Stimulated activated CD8-positive, alpha-beta memory T cell treated with anti-CD3 and anti-CD28 coated beads, Interleukin-7, amount 100 ng/mL, for 1 hour (primary cell): Measurements from ENCODE around the gene STARD7.
"Not testable (repeated sequence)": the region's sequence is repeated elsewhere in the genome, so short reads cannot be mapped to it uniquely, and the experiment has no call there.

Source experiments
- DNase-seq, 2 donors: peaks; one replicate each; pipeline ENCODE4 v3.0.0-alpha.2; 2020; ENCODE audit warnings: low read depth in 2 of 2

STARD7 gene

DNA sequence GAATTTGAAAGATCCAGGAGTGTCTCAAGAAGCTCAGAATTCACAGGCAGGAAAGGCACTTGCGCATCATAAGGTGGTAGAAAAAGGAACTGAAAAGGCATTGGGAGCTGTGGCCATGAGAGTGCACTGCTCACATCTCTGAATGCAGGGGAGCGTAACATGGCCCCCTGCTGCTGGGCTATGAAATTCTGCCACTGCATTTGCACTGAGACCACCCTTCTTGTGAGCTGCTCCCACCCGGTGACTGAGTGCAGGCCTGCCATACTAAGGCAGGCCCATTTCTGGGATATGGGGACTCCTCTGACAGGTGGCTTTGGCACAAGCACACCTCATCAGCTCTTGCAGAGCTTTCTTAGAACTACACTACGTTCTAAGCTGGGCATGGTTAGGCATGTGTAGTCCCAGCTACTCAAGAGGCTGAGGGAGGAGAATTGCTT is 25.3 kb upstream of the STARD7 start:
- no peak for DNase-seq

DNA sequence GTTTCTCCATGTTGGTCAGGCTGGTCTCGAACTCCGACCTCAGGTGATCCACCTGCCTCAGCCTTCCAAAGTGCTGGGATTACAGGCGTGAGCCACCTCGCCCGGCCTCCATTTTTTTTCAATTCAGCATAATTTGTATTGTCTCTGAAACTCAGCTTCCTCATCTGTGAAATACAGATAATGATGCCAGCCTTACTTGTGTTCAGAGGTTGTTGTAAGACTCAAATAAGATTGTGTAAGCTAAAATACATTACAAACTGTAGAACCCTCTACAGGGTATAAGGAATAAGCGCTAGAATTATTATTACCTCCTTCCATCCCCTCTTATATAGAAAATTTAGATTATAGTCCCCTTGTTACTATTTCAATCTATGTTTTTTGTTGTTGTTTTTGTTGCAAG is 24.8 kb upstream of the STARD7 start:
- no peak for DNase-seq

DNA sequence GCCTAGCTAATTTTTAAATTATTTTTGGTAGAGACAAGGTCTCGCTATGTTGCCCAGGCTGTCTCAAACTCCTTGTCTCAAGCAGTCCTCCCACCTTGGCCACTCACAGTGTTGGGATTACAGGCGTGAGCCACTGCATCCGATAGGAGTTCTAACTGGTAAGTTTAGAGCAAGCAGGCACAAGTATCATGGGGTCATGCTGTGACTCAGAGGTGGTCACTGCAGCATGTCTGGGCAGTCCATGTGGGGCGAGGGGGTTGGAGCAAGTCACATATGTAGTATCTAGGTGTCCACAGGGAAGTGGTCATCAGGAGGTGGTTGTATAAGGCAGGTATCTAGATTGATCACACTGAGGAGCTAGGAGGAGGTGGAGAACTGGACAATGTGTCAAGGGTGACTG is 22.7 kb upstream of the STARD7 start:
- no peak for DNase-seq

DNA sequence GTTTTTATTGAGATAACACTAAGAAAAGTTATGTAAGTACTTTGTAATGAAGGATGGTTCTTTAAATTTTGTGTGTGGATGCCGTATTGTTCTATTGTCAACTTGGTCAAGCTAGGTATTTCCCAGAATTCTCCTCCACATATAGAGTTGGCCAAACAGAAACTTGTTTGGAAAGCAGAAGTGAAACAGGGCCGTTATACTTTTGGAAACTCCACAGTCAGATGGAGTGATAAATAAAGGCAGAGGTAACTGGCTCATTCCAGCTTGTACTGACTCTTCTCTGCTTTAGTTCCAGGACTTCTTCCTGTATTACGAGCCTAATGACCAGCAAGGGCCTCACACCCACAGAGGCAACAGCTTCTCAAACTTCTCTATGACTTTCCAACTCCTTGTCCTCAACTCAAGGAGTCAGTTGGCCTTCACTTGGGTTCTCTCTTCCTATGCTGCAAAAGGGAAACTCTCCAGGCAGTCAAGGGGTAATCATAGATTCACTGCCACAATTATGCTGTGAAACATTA is 16.4 kb upstream of the STARD7 start:
- DNase-seq, result no peak

DNA sequence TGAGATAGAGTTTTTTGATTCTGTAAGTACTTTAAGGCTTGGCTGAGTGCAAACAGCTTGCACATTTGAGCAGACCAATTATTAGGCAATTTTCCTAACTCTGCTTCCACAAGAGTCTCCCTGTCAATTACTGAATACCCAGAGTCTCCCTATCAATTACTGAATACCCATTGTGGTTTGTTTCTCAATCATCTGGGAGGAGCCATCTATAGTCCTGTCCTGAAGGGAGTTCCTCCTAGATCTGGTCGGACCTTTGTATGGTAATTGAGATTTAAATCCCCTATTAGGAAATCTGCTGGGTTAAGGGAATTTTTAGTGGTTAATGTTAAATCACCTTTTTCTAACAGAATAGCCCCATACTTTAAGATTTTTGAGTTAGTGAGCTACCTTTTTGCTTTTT is 12.5 kb upstream of the STARD7 start:
- DNase-seq, result not testable (repeated sequence)

DNA sequence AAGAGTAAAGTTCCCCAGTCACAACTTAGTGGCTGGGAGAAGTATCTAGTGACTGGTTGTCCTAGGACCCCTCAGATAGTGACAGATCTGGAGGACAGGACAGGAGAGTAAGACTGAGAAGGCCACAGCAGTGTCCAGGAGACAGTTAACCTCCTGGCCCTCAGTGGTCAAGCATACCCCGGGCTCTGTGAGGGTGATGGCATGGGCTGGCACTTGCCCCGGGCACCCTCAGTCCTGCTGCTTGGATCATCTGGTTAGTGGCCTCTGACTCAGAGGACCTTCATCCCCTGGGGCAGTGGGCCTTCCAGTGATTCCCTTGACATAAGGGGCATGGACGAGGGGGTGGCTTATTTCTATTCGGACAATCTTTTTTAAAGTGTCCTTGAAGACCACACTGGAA is 11.3 kb upstream of the STARD7 start:
- DNase-seq, result not testable (repeated sequence)

DNA sequence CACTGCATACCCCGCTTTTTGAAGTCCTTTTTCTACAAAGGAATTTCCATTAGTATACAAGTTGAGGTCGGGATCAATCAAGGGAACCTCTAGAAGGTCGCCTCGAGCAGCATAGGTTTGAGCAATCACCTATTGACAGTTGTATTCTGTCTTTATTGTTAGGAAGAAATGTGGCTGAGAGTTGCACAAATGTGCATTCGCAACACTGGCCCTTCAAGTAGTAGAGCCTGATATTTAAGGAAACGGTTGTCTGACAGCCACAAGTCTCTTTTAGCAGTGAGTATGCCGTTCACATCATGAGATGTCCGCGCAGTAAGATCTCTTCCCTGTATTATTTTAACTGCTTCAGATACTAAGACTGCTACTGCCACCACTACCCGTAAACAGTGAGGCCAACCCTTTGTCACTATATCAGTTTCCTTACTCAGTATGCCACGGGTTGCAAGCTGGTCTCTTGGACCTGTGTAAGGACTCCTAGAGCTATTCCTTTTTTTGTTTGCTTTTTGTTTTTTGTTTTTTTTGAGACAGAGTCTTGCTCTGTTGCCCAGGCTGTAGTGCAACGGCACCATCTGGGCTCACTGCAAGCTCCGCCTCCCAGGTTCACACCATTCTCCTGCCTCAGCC is 10.0 kb upstream of the STARD7 start:
- DNase-seq, result no peak

DNA sequence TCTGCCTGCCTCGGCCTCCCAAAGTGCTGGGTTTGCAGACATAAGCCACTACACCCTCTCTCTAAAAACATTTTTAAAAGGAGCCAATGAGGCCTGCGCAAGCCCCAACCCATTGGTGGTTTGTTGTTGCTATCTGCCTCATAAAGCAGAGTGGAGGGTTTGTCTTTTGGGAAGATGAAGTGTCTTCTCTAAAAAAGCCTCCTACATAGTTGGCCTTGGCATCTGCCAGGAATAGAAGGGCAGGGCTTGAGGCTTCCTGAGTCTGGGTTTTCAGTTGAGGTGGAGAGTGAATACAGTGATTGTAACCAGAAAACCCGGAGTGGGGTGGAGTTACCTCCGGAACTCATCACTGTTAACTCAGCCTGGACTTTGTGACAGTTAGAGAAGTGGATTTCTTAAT is 5.9 kb upstream of the STARD7 start:
- no peak for DNase-seq

DNA sequence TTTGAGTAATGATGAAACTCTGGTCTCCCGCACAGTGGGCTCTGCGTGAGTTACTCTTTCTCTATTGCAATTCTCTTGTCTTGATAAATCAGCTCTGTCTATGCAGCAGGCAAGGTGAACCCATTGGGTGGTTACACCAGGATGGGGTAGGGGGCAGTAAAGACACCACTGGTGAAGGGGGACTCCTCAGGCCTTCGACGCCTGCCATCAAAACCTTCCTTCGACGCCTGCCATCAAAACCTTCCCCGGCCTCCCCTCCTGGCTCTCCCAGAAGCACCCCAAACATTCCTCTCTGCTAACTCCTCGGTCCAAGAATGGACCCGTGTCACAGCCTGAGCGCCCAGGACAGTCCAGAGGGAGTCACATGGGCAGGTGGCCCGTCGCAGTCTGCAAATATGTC is 4.8 kb upstream of the STARD7 start:
- DNase-seq, result no peak

DNA sequence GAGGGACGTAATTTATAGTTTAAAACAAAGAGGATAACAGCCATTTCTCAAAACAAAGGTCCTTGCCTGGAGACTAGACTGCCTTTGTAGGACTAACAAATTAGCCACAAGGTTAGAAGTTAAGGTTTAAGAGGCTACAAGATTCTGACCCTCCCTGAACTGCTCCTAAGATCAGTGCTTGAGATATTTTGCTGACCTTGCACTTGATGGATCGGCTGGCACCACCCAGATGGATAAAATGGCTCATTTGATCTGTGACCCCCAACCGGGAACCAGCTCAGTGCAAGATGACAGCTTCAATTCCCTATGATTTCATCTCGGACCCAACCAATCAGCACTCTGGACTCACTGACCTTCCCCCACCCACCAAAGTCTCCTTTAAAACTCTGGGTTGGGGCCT is 3.7 kb upstream of the STARD7 start:
- DNase-seq, result no peak

DNA sequence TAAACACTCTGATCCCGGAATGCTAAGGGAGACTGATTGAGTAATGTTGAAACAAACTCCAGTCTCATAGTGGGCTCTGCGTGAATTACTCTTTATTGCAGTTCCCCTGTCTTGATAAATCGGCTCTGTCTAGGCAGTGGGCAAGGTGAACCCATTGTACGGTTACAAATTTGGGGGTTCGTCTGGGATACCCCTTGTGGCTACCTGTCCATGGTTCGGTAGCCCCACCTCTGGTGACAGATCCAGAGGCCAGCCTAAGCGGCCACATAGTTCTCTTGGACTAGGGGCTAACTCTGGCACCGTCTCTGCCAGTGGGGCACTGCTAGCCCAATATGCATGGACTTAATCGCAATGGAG is 1.1 kb upstream of the STARD7 start:
- no peak for DNase-seq

DNA sequence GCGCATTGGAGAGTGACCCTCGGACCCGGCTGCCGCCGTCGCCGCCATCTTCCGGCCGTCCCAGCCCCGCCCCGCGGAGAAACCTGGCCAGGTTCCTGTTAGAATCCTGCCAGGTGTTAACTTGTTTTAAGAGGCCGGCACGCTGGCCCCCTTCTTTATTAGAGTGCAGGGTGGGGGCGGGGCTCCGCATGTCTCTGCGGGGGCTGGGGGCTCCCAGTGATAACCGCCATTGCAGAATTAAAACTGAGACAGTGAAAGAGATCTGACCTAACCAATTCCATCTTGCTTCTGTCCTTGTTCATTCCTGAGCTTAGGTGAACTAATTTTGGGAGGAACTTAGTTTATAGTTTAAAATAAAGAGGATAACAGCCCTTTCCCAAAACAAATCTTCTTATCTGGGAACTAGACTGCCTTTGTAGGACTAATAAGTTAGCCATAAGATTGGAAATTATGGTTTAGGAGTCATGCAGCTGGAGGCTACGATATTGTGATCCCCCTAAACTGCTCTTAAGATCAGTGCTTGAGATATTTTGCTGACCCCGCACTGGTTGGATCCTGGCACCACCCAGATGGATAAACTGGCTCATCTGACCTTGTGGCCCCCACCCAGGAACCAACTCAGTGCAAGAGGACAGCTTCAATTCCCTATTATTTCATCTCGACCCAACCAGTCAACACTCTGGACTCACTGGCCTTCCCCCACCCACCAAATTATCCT is 543 bp upstream of the STARD7 start:
- DNase-seq, result no peak

DNA sequence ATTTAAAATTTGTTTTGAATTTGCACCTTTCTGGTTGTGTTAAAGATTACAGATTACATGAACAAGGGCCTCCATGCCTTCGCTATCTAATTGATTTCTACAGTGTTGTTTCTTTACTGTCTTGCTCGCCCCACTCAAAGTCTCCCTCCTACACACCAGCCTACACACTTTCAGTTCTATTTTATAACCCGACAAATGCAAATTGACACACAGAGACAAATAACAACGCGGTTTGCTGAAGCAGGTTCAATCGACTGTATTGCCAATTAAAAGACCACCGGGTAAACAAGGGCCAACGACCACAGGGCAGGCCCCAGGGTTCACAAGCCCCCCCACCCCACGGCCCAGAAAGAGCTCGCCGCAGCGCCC is 869 bp downstream of the STARD7 start:
- DNase-seq, result no peak

DNA sequence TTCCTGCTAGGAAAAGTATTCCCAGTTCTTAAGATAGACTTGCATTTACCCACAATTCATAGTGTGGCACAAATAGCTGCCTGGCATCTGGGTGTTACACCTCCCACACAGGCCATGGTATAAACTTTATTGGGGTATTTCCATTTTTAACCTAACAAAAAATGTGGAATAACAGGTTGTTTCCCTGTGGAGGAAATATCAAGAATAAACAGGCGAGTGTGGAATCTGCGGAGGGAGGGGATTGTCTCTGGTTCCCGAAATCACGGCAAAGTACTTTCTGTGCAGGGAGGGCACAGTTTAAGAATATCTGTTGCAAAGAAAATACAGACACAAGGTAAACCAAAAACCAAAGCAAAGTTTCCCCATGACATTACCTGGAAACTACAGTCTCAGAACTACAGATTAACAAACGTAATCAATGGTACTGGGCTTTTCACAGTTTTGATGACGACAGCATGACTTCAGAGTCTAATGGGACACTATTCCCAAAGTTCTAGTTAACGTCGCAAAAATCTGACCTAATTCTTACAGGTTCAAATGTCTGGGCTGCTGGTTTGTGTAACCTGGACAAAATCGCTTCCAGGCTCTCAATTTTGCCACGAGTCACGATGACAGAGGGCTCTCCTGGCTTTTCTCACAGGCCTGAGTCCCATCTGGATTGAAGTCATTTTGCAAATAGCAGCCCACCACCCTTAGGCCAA is 1.4 kb downstream of the STARD7 start:
- DNase-seq, result no peak

DNA sequence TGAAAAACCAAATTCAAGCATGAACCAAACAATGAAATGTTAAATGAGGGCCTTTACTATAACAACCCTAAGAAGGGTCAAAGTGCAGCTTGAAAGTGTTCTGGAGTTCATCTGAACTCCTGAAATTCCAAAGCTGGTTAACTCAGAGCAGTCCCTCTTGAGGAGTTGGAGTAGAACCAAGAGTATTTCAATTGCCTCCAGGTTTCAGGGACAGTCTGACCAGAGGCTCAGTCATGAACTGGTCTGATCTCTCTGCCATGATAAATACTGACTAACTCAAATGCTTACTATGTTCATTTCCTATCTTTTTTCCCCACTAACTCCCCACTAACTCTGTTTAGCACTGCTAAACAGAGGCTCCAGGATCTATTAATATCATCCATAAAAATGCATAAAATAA is 2.7 kb downstream of the STARD7 start:
- no peak for DNase-seq

DNA sequence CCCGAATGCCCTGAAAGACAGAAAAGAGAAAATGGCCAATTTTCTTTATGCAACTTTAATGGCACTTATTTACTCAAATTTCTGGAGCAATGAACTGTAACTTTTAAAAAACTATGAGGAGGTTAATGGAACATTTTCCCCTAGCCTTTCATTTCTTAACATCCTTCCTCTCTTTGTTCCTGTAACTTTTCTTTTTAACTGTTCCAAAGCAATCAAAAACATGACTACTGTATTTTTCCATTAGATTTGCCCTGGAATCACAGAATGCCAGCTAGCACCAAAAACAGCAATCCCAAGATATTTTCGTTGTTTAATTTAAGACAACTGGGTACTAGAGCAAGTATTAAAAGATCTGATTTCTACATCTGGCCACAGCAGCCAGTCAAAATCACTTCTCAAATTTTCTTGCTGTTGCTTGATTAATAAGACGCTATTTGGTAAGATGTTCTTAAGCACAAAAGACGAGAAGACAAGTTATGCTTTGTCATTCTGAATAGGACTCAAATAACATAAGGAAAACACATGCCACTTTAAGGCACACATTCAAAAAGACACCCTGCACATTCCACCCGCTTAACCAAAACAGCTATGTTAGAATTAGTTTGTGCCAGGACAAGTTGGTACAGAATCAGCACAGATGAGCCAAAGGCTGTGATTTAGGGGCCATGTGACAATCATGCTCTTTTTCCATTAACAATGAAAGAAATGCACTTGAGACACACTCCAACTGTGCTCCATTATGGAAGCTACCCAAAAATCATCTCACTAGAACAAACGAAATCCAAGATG is 3.6 kb downstream of the STARD7 start:
- DNase-seq, result no peak

DNA sequence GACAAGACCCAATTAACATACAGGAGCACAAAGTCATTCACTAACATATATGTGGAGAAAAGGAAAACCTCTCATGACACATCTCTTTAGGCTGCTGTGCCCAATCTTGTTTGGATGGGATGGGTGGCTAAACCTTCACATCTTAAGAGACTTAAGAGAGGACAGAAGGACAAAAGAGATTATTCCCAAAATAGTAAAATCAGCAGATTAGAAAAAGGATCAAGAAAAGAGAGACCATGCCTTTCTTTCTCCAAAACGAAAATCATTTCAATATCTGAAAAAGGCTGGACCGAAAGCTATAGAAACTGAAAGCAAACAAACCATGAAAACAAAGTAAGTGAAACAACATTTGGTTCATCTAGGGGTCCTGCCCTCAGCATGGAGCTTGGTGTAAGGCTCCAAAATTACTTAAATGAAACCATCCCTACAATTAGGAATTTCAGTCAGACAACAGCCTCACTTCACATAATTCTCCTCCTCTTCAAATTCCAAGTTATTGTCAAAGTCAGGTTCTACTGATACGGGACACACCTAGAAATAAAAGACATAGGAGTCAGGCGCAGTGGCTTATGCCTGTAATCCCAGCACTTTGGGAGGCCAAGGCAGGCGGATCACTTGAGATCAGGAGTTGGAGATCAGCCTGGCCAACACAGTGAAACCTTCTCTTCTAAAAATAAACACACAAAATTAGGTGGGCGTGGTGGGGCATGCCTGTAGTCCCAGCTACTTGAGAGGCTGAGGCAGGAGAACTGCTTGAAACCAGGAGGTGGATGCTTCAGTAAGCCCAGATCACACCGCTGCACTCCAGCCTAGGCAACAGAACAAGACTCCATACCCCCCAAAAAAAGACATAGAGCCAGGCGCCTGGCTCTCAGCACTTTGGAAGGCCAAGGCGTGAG is 5.2 kb downstream of the STARD7 start:
- DNase-seq, result no peak

DNA sequence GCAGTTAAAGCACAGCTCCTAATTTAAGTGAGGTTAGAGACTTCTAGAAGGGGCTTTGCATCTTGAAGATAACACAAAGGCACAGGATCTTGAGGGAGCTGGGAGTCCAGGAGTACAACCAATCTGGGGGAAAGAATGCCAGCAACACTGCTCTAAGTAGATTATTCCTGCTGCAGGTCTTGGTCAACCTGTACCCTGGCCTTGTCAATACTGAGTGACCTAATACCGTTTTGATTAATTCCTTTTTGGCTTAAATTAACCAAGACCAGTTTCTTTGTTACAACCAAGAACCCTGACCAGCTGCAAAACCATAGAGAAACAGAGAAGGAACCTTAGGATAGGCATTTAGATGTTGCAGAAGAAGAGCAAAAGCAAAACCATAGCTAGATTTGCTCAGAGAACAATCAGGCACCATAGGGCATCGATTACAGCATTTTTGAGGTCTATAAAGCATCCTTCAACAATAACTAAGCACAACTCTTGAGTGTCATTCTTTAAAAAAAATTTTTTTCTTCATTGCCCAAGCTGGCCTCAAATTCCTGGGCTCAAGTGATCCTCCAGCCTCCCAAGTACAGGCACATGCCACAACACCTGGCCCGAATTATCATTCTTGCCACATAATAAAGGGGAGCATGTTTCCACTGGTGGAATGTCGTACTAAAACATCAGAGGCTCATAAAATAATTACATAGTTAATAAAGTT is 6.3 kb downstream of the STARD7 start:
- no peak for DNase-seq

DNA sequence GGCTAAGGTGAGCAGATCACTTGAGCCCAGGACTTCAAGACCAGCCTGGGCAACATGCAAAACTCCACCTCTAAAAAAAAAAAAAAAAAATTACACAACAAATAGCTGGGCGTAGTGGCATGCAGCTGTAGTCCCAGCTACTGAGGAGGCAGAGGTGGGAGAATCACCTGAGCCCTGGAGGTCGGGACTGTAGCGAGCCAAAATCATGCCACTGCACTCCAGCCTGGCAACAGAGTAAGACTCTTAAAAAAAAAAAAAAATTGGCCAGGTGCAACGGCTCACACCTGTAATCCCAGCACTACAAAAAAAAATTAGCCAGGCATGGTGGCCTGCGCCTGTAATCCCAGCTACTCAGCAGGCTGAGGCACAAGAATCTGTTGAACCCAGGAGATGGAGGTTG is 7.3 kb downstream of the STARD7 start:
- DNase-seq, result no peak

DNA sequence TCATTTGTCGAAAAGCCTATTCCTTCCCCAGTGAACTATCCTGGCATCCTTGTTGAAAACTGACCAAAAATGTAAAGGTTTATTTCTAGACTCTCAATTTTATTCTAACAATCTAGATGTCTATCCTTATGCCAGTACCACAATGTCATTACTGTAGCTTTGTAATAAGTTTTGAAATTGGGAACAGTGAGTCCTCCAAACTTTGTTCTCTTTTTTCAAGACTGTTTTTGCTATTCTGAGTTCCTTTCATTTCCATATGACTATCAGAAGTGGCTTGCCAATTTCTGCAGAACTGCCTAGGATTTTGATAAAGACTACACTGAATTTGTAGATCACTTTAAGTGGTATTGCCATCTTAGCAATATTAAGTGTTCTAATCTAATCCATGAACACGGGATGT is 9.7 kb downstream of the STARD7 start:
- no peak for DNase-seq
